Measurements from ENCODE around the gene HLA-DMA.
A peak's percentile ranks its signal among the peaks of the same experiment; 100 is the strongest.
"Not testable (repeated sequence)": the region's sequence is repeated elsewhere in the genome, so short reads cannot be mapped to it uniquely, and the experiment has no call there.

The HLA-DMA gene

GRCh38 chr6:32950449-32950848, 2.4 kb downstream of the HLA-DMA start:
- DNase-seq: no peak

DNA sequence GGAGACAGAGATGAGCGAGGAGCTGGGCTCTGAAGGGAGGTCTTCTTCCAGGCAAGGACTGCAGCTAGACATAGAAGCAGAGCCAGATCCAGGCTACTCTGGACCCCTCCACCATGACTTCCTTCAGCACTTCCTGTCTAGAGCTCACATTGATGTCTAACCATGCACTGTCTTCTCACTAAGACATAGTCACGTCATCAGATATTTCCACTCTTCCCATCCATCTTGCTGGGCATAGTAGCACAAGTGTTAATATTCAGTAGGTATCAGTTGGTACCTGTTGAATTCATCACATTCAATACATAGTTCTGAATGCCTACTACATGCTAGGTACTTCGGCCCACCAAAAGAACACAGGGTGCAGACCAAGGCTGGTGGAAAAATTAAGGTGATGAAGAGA, 2.9 kb downstream of the HLA-DMA start:
- no peak for DNase-seq

GRCh38 chr6:32949113-32949512, 3.8 kb downstream of the HLA-DMA start:
- DNase-seq: no peak

DNA sequence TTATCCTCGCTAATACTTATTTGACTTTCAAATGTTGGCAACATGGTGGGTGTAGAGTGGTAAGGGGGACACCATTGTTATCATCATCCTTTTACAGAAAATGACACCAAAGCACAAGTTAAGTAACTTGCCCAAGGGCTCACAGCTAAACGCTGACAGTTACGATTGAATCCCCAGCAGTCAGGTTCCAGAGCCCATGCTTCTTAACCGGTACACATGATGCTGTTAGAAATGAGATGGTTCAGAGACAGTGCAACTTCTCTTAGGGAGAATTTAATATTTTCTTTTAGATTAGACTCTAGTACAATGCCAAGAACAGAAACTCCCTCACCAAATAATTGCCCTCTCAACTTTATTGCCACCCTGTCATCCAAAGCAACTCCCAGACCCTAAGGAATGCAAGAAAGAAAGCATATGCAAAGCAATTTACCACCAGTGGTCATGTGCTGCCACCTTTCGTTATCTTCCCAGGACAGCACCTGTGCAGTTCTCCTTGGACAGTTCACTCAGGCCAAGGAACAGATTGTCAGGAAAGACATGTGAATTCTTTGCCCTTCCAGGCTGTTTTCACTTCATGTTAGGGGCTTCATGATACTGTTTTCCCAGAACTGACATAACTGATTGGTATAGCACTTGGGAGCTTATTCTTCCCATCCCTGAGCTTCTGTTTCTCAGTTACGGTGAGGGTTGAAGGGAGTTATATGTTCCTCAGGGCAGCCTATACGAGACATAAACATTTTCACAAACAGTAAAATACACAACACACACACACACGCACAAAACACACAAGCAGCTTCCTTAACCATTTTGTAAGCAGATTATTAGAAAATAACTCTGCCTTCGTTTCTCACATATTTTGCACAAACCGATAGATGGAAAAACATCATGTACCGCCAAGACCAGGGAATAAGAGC, 5.1 kb downstream of the HLA-DMA start:
- peak; percentile 7 for DNase-seq

- no peak for DNase-seq
Measured at GRCh38 chr6:32946893-32947292, 6.0 kb downstream of the HLA-DMA start.

- no peak for DNase-seq
Measured at GRCh38 chr6:32945953-32946352, 6.9 kb downstream of the HLA-DMA start.

DNA sequence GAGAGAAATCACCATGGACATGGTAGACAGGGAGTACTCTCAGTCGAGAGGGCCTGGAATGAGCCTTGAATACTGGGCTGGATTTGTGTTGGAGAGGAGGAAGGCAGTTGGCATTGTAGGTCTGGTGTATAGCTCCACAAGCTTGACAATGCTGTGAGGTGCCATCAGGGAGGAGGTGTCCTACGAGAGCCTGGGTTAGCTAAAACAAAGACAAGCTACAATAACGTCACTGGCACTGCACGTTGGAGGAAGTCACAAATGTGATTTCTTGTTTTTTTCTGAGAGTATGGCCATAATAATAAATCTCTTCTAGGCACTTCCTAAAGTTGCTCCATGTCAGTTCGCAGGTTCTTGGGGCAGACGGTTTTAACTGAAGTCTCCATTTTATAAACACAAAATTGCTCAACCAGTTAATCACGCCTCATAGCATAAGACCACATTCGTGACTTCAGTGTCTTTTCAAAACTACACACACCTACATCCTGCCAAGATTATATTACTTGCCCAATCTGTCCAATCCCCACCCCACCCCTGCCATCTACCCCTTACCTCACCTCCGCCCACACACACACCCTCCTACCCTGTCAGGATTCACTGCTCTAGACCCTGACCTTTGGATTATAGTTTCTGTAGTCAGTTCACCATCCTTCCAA, 7.7 kb downstream of the HLA-DMA start:
- no peak for DNase-seq

DNA sequence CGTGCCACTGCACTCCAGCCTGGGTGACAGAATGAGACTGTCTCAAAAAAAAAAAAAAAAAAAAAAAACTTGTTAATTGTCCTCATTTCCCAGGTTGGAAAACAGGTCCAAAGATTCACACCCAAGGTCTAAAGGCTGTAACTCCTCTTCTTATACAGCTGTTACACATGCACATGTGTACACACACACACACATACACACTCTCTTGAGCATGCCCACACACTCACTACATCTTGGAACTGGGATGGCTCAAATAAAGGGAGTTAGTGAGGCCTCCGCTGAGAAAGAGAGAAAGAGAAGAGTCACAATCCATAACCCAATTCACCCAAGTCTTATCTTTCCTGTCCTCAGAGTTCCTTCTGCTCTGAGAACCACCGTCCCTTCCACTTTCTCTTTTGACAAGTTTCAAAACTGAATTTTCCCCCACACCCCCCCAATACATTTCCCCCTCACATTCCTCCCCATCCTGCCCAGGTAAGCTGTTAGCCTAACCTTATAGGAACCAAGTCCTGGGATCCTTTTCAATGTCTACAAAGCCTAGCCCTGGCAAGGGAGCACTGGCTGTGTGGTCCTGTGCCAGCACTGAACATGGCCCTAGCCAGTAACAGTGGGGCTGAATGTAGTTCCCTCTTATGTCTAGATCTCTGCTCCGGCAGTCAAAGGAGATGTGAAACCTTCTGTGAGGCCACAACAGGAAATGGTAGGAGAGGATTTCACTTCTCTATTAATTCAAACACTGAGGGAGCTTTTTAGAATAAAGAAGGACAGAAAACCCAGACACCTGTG, 8.8 kb downstream of the HLA-DMA start:
- DNase-seq: no peak

DNA sequence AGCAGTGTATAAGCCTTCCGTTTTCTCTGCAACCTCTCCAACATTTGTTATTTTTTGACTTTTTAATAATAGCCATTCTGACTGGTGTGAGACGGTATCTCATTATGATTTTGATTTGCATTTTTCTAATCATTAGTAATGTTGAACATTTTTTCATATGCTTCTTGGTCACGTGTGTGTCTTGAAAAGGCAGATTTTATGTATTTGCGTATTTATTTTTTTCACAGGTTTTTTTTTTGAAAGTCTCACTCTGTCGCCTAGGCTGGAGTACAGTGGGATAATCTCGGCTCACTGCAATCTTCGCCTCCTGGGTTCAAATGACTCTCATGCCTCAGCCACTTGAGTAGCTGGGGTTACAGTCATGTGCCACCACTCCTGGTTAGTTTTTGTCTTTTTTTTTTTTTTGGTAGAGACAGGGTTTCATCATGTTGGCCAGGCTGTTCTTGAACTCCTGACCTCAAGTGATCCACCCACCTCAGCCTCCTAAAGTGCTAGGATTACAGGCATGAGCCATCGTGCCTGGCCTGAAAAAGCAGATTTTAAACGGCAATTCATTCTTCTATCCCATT, 10.3 kb downstream of the HLA-DMA start:
- DNase-seq: not testable (repeated sequence)

- DNase-seq: no peak
Measured at GRCh38 chr6:32941214-32941768, 11.6 kb downstream of the HLA-DMA start.

- no peak for DNase-seq
Measured at GRCh38 chr6:32940656-32941213, 12.2 kb downstream of the HLA-DMA start, which contains the start of gene HLA-DMB. TSS of gene HLA-DMB (minus strand) at chr6:32941028. CDS start at chr6:32940807, 221 bp downstream.

DNA sequence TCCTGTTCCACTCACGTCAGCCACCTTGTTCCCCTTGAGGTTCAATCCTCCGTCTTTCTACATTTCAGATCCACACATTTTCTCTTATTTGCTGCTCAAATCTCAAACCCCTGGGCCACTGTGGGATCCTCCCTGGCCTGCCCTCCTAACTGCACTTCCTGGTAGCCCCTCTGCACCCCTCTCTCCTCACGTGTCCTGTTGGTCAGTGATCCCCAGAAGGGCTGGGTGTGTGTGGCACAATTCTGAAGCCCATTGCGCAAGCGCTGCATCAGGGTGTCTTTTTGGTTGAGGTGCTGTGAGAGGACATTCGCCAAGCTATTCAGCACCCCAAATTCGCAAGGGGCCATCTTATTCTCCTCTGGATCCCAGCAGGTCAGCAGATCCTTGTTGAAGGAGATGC, 14.4 kb downstream of the HLA-DMA start:
- DNase-seq: no peak

DNA sequence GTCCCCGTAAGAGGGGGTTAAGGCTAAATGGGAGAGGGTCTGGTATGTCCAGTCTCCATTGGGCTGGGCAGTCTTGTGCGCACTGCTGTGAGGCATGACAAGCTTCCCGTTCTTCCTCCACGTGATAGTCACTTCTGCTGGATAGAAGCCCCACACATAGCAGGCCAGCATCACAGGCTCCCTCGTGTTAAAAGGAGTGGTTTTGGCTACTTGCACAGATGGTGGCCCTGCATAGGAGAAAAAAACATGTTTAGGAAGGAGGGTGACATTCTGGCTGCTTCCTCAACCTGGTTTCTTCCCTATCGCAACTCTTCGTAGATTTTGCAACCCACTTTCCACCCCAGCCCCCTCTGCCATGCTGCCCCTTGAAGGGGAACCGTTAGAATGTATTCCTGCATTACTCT, 15.7 kb downstream of the HLA-DMA start:
- DNase-seq: no peak

GRCh38 chr6:32936239-32937152, 16.4 kb downstream of the HLA-DMA start:
- no peak for DNase-seq

GRCh38 chr6:32935551-32936238, 17.2 kb downstream of the HLA-DMA start:
- DNase-seq: no peak

DNA sequence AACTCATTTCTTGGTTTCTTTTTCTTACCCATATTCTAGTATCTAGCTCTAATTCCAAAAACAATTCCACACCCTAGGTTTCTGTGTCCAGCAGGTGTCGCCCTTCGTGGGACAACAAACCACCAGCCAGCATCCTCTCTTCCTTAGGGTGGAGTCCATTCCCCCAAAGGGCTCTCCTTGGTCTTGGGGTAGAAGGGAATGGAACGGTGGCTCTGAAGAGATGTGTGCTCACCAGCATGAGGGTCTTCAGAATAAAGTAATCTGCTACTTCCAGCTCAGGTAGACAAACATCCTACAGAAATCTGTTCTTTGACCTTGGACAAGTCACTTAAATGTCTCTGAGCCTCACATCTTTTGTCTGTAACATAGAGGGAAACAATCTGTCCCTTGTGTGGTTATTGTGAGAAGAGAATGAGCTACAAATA, 19.2 kb downstream of the HLA-DMA start:
- DNase-seq: peak; percentile 28

- no peak for DNase-seq
Measured at GRCh38 chr6:32932132-32932868, 20.6 kb downstream of the HLA-DMA start.

GRCh38 chr6:32931211-32931610, 21.7 kb downstream of the HLA-DMA start:
- no peak for DNase-seq

GRCh38 chr6:32922083-32922482, 30.8 kb downstream of the HLA-DMA start:
- no peak for DNase-seq

GRCh38 chr6:32920715-32921114, 32.2 kb downstream of the HLA-DMA start:
- no peak for DNase-seq
